PC-9 (cell line): ENCODE data around the gene ANLN.

Experiments
- EZH2 ChIP-seq: fragments of 200-600 bp; sonication (generic); IDR thresholded peaks from 2 replicates; pipeline ENCODE4 v1.8.0; 2017; ENCODE audit warnings: antibody characterized with exemption, low read depth
- TF ChIP-seq, protein P1 (sequence below): fragments of 200-600 bp; sonication (generic); conservative IDR thresholded peaks from 2 replicates; pipeline ENCODE4 v1.6.1; 2017; ENCODE audit warnings: mixed run types, antibody characterized with exemption, mild to moderate bottlenecking, moderate library complexity

DNA sequence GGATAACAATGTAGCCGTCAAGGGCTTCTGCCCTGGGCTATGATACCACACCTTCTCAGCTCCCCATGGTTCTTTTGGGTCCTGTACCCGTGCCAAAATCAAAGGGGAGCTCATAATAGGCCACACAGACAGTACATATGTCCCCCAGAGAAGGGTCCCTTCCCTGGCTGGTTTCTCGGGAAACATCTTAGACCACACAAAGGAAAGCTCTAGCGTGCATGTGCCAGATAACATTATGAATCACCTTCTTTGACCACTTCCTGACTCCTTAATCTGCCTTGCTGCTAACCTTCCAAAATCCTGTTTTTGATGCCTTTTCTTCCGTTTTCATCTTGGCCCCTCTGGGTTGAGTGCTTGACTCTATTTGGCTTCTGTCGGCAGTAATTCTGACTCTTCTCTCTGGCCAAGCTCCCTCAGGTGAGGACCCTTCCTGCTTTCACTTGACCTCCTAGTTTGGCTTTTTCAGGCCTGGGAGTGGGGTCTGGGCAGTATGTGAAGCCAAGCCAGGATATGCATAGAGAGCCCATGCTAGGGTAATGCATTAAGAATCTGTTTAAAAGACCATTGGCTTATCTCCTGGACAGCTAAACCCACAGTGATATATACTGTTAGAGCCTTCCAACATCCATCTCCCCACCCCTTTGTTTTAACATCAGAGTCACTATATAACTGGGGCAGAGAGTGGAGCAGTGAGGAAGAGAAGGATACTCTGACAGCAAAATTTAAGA, 84.8 kb downstream of the ANLN start:
- TF ChIP-seq, protein P1, sequence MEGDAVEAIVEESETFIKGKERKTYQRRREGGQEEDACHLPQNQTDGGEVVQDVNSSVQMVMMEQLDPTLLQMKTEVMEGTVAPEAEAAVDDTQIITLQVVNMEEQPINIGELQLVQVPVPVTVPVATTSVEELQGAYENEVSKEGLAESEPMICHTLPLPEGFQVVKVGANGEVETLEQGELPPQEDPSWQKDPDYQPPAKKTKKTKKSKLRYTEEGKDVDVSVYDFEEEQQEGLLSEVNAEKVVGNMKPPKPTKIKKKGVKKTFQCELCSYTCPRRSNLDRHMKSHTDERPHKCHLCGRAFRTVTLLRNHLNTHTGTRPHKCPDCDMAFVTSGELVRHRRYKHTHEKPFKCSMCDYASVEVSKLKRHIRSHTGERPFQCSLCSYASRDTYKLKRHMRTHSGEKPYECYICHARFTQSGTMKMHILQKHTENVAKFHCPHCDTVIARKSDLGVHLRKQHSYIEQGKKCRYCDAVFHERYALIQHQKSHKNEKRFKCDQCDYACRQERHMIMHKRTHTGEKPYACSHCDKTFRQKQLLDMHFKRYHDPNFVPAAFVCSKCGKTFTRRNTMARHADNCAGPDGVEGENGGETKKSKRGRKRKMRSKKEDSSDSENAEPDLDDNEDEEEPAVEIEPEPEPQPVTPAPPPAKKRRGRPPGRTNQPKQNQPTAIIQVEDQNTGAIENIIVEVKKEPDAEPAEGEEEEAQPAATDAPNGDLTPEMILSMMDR = no peak
- TF ChIP-seq EZH2 = no peak
